ENCODE measurements around the gene EHMT1. TPM values are rescaled to one million over a fixed set of nuclear protein-coding genes. Genes with fewer than 3 reads are reported as not detected.
"Not testable (repeated sequence)": the region's sequence is repeated elsewhere in the genome, so short reads cannot be mapped to it uniquely, and the experiment has no call there.

EHMT1 gene
- total RNA-seq, 4 donors from 2014 or later: 96.4 to 136 (median 118) TPM

DNA sequence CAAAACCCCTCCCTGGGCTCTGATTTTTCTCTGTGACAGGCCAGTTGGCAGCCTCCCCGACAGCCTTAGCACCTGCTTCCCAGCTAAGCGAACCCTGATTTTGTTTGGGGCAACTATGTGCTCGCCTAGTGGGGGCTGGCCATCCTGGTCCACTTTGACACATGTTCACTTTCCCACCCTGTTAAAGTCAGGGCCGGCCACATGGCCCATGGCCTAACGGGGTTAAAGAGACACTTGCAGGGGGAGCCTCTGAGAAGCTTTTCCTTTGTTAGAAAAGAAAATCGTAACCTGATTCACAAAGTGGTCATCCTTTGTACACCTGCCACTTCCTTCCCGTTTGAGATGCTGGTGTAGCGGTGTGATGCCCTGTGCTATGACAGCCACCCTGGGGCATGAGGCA lies 257.5 kb downstream of the EHMT1 start:
- WGBS, 2 donors: 77 to 83% methylated on average over 8 of the region's 8 CpGs
- H3K4me3 ChIP-seq: no peak overlapping the region
- TF ChIP-seq EP300 (IDR thresholded peaks at IDR 0.05): no peak
- TF ChIP-seq POLR2A (IDR thresholded peaks at IDR 0.05): no peak
- TF ChIP-seq, protein P1, sequence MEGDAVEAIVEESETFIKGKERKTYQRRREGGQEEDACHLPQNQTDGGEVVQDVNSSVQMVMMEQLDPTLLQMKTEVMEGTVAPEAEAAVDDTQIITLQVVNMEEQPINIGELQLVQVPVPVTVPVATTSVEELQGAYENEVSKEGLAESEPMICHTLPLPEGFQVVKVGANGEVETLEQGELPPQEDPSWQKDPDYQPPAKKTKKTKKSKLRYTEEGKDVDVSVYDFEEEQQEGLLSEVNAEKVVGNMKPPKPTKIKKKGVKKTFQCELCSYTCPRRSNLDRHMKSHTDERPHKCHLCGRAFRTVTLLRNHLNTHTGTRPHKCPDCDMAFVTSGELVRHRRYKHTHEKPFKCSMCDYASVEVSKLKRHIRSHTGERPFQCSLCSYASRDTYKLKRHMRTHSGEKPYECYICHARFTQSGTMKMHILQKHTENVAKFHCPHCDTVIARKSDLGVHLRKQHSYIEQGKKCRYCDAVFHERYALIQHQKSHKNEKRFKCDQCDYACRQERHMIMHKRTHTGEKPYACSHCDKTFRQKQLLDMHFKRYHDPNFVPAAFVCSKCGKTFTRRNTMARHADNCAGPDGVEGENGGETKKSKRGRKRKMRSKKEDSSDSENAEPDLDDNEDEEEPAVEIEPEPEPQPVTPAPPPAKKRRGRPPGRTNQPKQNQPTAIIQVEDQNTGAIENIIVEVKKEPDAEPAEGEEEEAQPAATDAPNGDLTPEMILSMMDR (IDR thresholded peaks at IDR 0.05): no peak
- no peak overlapping the region for H3K27ac ChIP-seq
- peaks cover 0 to 44% of the 10 kb centered on the region in 2 donors for H3K27me3 ChIP-seq
- DNase-seq (ENCODE audit: low spot score in 2 of 2): no peak
- H3K9me3 ChIP-seq: peaks cover 0 to 23% (median 0%) of the 10 kb centered on the region in 4 donors
- H3K36me3 ChIP-seq: no peaks in the 10 kb centered on the region
- H3K4me1 ChIP-seq: peaks cover 0 to 11% (median 3%) of the 10 kb centered on the region in 4 donors

DNA sequence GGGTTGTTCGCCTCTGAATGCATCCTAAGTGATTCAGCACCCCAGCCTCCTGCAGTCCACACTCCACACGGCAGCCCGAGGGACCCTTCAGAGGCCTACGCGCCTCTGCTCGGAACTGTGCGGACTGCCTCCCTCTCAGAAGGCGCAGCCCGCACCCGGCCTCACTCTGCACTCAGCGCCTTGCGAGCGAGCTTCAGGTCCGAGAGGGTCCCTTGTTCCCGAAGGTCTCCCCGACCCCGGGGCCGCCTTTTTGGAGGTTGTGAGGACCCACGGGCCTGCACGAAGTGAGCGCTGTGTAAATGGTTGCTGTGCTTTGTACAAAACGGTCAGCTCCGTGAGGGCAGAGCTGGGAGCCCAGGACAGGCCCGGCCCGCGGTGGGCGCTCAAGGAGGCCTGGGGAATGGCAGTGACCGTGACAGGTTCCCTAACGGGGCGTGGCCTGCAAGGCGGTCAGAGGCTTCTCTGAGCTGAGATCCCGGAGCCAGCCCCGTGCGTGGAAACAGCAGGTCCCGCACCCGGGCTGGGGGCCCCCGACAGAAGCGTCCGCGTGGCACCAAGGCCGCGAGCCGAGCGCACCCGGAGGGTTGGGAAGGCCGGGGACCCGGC lies 258.1 kb downstream of the EHMT1 start:
- Histone ChIP-seq H3K9me3 (peaks cover 0 to 23% (median 0%) of the 10 kb centered on the region in 4 donors), H3K27me3 (peaks cover 0 to 44% of the 10 kb centered on the region in 2 donors), H3K27ac (no peak overlapping the region), H3K4me1 (peaks cover 0 to 11% (median 3%) of the 10 kb centered on the region in 4 donors), H3K36me3 (no peaks in the 10 kb centered on the region), H3K4me3 (no peak overlapping the region)
- DNase-seq (ENCODE audit: low spot score in 2 of 2): no peak
- whole genome bisulfite sequencing, 2 donors: 49 to 81% methylated on average over 27 to 29 of the region's 47 CpGs
- TF ChIP-seq EP300 (IDR thresholded peaks at IDR 0.05): no peak
- TF ChIP-seq, protein P1 (IDR thresholded peaks at IDR 0.05): no peak
- TF ChIP-seq POLR2A (IDR thresholded peaks at IDR 0.05): no peak

DNA sequence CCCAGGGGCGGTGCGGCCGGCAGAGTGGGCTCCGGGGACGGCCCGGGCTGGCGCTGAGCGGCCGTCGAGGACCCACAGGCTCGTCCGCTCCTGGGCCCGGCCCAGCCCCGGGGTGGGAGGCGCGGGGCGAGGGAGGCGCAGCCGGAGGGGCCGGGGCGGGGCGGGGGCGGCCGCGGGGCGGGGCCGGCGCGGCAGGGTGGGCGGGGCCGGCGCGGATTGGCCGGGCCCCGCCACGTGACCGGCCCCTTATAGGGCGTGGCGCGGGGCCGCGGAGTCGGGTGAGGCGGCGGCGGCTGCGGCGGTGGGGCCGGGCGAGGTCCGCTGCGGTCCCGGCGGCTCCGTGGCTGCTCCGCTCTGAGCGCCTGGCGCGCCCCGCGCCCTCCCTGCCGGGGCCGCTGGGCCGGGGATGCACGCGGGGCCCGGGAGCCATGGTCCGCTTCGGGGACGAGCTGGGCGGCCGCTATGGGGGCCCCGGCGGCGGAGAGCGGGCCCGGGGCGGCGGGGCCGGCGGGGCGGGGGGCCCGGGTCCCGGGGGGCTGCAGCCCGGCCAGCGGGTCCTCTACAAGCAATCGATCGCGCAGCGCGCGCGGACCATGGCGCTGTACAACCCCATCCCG lies 258.8 kb downstream of the EHMT1 start, which contains the start of gene CACNA1B:
Gene CACNA1B, plus strand, starts transcription at position 277 of the 617 bp plus-strand sequence. Its CDS starts 152 bp downstream, at position 429.
- Histone ChIP-seq H3K27me3 (peaks cover 0 to 44% of the 10 kb centered on the region in 2 donors), H3K4me1 (peaks cover 0 to 11% (median 3%) of the 10 kb centered on the region in 4 donors), H3K4me3 (peak within 1 kb of the TSS in 2 of 4 donors; percentile 29 to 33), H3K9me3 (peaks cover 0 to 23% (median 0%) of the 10 kb centered on the region in 4 donors)
- not testable (repeated sequence) for H3K27ac ChIP-seq; H3K36me3 ChIP-seq; DNase-seq (ENCODE audit: low spot score in 2 of 2)
- 3% methylated on average over 46 of the region's 95 CpGs; no CpG with 5 or more reads in 1 of the 2 donors for WGBS, 2 donors

DNA sequence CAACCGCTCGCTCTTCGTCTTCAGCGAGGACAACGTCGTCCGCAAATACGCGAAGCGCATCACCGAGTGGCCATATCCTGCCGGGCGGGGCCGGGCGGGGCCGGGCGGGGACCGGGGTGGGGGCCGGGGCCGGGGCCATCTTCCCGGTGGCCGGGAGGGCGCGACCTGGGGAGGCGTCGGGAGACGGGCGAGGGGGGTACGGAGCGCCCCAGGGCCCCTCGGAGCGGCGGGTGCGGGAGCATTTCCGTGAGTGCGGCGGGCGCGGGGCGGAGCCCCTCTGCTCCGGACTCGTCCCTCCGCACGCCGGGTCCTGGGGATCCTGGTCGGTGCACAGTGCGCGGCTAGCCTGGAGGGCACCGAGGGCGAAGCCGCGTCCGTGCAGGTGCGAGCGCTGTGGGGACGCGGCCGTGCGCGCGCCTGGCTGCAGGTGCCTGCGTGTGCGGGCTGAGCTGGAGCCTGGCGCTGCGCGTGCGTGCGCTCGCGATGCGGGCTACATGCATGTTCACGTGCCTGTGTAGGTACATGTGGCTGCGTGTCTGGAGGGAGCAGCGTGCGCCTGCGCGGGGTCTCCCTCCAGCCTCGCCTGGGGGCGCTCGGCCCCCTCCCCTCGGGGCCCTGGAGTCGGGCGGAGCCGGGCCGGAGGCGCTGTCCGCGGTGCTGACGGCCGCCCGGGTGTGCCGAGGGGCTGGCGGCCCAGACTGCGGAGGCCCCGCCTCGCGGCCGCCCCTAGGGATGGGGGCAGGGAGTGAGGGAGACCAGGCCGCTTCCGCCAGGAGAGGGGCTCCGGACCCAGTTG lies 259.5 kb downstream of the EHMT1 start:
- peaks cover 0 to 44% of the 10 kb centered on the region in 2 donors for H3K27me3 ChIP-seq
- no peaks in the 10 kb centered on the region for H3K36me3 ChIP-seq
- no peak for DNase-seq (ENCODE audit: low spot score in 2 of 2)
- H3K4me1 ChIP-seq: peaks cover 0 to 11% (median 3%) of the 10 kb centered on the region in 4 donors
- 6 to 7% methylated on average over 3 to 27 of the region's 101 CpGs for WGBS, 2 donors
- H3K27ac ChIP-seq: no peak overlapping the region
- TF ChIP-seq POLR2A (IDR thresholded peaks at IDR 0.05) (no peak), EP300 (IDR thresholded peaks at IDR 0.05) (no peak)
- TF ChIP-seq, protein P1 (IDR thresholded peaks at IDR 0.05): no peak
- peak overlapping the region in 2 of 4 donors; percentile 29 to 33 for H3K4me3 ChIP-seq
- peaks cover 0 to 20% (median 0%) of the 10 kb centered on the region in 4 donors for H3K9me3 ChIP-seq

DNA sequence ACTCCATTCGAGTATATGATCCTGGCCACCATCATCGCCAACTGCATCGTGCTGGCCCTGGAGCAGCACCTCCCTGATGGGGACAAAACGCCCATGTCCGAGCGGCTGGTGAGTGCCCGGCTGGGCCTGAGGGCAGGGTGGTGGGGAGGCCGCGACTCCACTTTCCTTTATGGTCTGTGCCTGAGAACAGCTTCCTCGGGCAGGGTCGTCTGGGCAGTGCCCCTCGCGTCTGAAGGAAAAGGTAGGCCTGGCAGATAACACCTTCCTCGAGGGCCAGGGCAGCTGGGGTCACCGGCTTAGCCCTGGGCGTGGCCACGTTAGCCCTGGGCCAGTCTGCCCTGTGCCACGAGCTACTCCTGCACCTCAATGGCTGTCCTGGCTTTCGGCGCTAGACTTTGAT lies 260.2 kb downstream of the EHMT1 start:
- 68 to 86% methylated on average over 9 to 11 of the region's 20 CpGs for WGBS, 2 donors
- peaks cover 0 to 11% (median 3%) of the 10 kb centered on the region in 4 donors for H3K4me1 ChIP-seq
- TF ChIP-seq POLR2A (IDR thresholded peaks at IDR 0.05) (no peak), EP300 (IDR thresholded peaks at IDR 0.05) (no peak)
- TF ChIP-seq, protein P1 (IDR thresholded peaks at IDR 0.05): no peak
- peaks cover 0 to 18% (median 0%) of the 10 kb centered on the region in 4 donors for H3K9me3 ChIP-seq
- no peak overlapping the region for H3K27ac ChIP-seq
- H3K27me3 ChIP-seq: peaks cover 0 to 44% of the 10 kb centered on the region in 2 donors
- no peaks in the 10 kb centered on the region for H3K36me3 ChIP-seq
- no peak overlapping the region for H3K4me3 ChIP-seq
- no peak for DNase-seq (ENCODE audit: low spot score in 2 of 2)
